Measurements from ENCODE around the gene PHACTR4.
"Not testable (repeated sequence)": the region's sequence is repeated elsewhere in the genome, so short reads cannot be mapped to it uniquely, and the experiment has no call there.

PHACTR4 gene

DNA sequence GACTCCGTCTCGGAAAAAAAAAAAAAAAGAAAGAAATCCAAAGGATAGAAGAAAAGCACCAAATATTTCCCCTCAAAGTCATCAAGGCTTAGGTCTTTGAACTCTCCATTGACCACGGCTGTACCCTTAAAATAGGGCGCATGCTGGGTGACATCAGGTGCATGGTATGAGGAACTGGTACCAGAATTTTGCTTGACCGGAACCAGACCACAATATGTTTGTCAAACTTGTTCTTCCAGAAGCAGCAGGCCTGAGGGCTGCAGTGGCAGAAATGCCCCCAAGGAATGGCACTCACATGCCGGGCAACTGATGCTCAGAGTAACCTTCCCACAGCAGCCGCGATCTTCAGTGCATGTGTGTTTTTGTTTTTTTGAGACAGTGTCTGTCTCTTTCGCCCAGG, 157.3 kb downstream of the PHACTR4 start:
- no peak for DNase-seq

DNA sequence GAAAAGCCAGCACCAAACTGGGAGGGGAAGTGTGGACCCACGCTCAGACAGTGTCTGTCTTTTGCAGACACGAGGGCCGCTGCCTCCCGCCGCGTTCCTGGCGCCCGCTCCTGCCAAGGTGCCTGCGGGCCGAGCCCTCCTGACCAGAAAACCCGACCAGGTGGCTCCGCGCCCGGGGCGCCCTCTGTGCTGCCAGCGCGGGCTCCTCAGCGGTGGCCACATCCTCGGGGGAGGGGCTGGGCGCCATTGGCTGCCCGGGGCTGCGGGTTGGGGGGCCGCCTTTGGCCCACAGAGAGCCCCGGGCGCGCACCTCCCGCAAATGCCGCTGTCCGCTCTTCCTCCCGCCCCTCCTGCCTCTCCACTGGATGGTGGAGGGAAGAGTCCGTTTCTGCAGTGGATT, 160.9 kb downstream of the PHACTR4 start:
- DNase-seq: no peak

DNA sequence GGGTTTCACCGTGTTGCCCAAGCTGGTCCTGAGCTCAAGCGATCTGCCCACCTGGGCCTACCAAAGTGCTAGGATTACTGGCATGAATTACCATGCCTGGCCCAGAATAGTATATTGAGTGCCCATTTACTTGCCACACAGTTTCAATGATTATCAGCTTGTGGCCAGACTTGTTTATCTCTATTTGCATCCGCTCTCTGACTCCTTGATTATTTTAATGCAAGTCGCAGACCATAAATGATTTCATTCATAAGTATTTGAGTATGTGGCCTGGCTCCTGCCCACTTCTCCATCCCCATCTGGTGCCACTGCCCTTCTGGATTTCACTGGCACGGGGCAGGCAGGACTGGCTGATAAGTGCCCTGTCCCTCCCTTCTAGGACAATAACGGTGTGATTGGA, 165.1 kb downstream of the PHACTR4 start:
- DNase-seq: peak; percentile 64

DNA sequence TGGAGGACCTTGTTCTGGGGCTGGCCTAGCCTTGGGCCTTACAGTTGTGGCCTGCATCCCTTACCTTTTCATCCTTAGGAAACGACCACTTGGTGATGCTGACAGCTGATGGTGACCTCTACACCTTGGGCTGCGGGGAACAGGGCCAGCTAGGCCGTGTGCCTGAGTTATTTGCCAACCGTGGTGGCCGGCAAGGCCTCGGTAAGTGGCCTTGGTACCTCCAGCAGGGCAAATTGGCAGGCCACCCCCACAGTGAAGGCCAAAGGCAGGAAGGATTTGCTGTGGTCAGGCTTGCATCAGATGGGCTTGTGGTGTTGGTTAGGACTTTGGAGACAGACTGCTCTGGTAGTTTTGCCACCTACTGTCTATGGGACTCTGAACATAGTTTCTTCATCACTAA, 165.6 kb downstream of the PHACTR4 start:
- peak; percentile 37 for DNase-seq

DNA sequence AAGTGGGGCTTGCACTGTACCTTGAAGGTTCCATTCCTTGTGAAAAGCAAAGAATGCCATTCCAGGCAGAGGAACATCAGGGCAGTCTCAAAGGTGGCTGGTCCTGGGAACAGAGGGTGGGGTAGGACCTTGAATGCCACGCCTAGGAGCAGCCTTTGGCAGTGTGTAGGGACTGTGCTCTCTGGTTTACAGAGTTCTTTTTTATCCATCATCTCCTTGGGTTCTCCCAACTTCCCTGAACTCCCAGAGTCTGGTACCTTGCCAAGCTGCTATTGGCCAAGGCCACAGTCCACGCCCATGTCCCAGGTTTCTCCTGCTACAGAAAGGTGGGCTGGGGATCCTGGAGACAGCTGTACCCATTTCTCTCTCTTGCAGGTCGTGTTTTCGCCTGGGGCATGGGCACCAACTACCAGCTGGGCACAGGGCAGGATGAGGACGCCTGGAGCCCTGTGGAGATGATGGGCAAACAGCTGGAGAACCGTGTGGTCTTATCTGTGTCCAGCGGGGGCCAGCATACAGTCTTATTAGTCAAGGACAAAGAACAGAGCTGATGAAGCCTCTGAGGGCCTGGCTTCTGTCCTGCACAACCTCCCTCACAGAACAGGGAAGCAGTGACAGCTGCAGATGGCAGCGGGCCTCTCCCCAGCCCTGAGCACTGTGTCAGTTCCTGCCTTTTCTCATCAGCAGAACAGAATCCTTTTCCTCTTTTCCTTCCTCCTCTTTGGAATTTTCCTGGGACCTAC, 168.1 kb downstream of the PHACTR4 start:
- no peak for DNase-seq

DNA sequence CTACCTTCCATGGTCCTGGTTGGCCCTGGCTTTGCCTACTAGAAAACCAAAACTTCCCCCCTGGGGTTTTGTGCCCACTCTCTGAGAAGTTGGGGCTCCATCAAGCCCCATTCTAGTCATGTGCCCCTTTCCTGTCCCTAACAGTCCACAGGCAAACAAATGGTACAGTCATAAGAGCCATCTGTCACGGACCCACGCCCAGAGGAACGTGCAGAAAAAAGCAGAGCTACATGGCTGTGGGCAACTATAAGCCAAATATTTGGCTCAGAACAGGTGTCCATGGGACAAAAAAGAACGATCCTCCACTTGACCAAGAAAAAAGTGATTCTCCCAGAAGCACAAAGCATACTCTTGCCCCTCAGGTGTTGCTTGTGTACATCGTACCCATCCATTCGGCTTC, 168.7 kb downstream of the PHACTR4 start:
- DNase-seq: no peak

DNA sequence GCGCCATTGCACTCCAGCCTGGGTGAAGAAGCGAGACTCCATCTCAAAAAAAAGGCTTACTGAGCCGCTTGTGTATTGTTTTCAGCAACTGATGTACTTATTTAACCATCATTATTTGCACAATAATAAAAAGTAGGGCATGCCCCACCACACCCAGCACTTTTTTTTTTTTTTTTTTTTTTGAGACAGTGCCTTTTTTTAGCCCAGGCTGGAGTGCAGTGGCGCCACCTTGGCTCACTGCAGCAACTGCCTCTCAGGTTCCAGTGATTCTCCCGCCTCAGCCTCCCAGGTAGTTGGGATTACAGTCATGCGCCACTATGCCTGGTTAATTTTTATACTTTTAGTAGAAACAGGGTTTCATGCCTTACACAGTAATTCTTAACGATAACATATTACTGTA, 171.1 kb downstream of the PHACTR4 start:
- peak; percentile 48 for DNase-seq

DNA sequence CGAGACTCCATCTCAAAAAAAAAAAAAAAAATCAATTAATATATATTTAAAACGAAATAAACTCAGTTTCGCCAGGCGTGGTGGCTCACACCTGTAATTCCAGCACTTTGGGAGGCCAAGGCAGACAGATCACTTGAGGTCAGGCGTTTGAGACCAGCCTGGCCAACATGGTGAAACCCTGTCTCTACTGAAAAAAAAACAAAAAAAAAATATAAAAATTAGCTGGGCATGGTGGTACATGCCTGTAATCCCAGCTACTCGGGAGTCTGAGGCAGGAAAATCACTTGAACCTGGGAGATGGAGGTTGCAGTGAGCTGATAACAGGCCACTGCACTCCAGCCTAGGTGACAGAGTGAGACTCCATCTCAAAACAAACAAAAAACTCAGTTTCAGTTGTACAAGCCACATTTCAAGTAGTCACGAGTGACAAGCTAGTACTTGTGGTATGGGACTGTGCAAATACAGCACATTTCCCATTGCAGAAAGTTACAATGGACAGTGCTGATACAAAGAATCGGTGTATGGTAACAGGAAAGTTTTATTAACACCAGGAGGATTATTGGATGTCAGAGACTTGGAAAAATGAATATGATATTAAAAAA, 172.0 kb downstream of the PHACTR4 start:
- DNase-seq: not testable (repeated sequence)

DNA sequence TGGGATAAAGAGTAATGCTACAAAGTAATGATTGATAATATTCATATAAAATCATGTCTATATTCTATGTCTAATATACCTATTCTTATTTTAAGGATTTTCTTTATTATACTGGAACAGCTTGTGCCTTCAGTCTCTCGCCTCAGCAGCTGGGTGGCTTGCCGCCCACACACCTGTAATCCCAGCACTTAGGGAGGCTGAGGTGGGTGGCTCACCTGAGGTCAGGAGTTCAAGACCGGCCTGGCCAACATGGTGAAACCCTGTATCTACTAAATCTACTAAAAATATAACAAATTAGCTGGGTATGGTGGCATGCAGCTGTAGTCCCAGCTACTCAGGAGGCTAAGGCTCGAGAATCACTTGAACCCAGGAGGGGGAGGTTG, 175.7 kb downstream of the PHACTR4 start:
- no peak for DNase-seq

DNA sequence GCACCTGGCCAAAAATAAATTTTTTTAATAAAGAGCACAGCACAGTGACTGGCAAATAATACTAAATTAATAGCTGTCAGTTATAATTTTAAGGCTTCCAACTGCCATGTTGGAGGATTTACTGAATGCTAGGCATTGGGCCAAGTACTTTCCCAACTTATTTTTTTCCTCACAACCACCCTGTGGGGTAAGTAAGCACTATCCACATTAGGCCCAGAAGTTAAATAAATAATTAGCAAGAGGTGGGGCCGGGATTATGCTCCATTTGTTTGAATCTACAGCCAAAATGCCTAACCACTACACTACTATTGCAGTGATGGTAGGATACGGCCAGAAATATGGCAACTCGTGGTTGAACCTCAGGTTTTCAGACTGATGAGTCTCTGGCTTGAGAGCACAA, 178.8 kb downstream of the PHACTR4 start:
- no peak for DNase-seq
